Testis (tissue), 2 donors: ENCODE data around the gene EFTUD2.

Source experiments
- POLR2A ChIP-seq: fragments of 450-650 bp; IDR thresholded peaks from one replicate; pipeline ENCODE4 v1.6.1; 2017; ENCODE audit warnings: antibody characterized with exemption, mild to moderate bottlenecking, moderate library complexity
- TF ChIP-seq, protein P1 (sequence below), 3 experiments: fragments of 450-650 bp in 2 of 3; fragments of 200-600 bp in 1 of 3; sonication (generic) in 1 of 3; IDR thresholded peaks; one replicate each; pipeline ENCODE4 v1.5.1; 2016 to 2019; ENCODE audit warnings: antibody characterized with exemption in 3 of 3, mild to moderate bottlenecking in 2 of 3, moderate library complexity in 1 of 3

DNA sequence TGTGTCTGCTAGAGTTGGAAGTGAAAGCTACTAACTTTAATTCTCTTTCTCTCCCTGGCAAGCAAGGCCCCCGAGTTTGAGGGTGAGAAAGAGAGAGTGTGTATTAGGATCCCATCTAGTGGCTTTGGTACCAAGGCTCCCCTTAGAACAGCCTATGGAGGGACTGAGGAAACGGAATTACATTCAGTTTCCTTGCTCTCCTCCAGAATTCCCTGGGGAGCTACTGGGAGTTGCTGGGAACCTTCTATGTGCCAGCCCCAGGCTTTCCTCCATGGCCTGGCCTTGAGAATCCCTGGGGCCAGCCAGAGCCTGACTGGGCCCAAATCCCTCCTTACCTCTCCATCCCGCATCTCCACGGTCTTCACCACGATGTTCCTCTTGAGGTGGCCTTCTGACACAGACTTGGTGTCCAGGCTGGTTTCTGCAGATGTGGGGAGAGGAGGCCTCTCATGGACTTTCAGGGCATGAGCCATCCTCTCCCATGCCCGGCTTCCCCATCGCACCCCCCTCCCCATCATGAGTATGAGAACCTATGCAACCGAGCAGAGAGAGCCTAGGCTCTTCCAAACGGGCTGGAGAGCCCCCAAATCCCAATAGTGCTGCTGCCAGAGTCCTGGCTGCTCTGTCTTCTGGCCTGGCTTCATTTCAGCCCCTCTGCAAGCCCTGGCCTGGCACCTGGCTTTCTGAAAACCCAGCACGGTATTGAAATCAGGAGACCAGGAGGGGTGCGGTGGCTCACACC lies 8.7 kb upstream of the EFTUD2 start:
- TF ChIP-seq POLR2A, result no peak
- TF ChIP-seq, protein P1, sequence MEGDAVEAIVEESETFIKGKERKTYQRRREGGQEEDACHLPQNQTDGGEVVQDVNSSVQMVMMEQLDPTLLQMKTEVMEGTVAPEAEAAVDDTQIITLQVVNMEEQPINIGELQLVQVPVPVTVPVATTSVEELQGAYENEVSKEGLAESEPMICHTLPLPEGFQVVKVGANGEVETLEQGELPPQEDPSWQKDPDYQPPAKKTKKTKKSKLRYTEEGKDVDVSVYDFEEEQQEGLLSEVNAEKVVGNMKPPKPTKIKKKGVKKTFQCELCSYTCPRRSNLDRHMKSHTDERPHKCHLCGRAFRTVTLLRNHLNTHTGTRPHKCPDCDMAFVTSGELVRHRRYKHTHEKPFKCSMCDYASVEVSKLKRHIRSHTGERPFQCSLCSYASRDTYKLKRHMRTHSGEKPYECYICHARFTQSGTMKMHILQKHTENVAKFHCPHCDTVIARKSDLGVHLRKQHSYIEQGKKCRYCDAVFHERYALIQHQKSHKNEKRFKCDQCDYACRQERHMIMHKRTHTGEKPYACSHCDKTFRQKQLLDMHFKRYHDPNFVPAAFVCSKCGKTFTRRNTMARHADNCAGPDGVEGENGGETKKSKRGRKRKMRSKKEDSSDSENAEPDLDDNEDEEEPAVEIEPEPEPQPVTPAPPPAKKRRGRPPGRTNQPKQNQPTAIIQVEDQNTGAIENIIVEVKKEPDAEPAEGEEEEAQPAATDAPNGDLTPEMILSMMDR (IDR thresholded peaks at IDR 0.05), result no peak
